HG03159 (cell line): ENCODE results near the gene RNF212.
A peak's percentile ranks its signal among the peaks of the same experiment; 100 is the strongest.
"Not testable (repeated sequence)": the region's sequence is repeated elsewhere in the genome, so short reads cannot be mapped to it uniquely, and the experiment has no call there.

Experiments
- ATAC-seq: cut with Tn5 transposase; IDR thresholded peaks from one replicate; pipeline ENCODE4 v1.9.1; 2021; ENCODE audit warnings: mild to moderate bottlenecking, moderate library complexity; ENCODE audit not compliant: unreplicated experiment

RNF212 gene

DNA sequence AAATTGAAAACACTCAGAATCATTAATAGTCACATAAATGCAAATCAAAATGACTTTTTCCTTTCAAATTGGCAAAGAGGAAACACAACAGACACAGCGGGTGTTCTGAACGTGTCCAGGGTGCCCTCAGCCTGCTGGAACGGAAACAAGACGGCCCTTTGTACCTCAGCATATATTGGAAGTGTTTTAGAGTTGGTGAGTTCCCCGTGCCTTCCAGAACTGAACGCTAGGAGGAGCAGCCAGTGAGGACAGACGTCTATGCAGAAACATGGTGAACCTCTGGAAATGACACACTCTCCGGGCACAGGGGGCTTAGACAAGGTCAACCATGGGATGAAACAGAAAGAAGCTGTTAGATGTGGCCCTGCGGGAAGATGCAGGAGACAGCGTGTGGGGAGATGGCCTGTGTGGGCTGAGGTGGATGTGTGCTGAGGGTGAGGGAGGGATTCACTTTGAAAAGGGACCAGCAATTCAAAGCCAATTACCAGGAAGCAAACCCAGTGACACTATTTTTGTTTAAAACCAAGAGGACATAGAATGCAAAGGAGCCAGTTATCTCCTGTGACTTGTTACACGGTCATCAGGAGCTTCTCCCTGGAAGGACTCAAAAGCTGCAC, 40.4 kb downstream of the RNF212 start:
- ATAC-seq: no peak

- no peak for ATAC-seq
These were observed 44.0 kb downstream of the RNF212 start for GRCh38 chr4:1069394-1069793.

DNA sequence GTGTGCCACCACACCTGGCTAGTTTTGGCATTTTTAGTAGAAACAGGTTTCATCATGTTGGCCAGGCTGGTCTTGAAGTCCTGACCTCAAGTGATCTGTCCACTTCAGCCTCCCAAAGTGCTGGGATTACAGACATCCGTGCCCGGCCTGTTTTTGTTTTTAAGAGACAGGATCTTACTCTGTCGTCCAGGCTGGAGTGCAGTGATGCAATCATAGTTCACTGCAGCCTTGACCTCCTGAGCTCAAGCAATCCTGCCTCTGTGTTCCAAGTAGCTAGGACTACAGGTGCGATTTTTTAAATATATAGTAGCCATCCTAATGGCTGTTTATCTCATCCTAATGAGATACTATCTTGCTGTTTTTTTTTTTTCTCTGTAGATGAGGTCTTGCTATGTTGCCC, 47.6 kb downstream of the RNF212 start:
- ATAC-seq: no peak

DNA sequence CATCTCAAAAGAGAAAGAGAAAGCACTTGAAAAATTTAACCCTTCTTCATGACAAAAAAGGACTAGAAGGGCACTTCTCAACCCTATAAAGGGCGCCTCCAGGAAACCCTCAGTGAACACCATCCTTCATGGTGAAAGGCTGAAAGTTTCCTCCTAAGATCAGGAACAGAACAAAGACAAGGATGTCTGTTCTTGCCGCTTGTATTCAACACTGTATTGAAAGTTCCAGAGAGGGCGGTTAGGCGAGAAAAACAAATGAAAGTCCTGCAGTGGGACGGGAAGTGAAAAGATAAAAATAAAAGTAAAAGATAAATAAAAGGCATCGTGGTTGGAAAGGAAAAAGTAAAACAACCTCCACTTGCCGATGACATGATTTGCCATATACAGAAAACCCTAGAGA, 50.9 kb downstream of the RNF212 start:
- no peak for ATAC-seq

DNA sequence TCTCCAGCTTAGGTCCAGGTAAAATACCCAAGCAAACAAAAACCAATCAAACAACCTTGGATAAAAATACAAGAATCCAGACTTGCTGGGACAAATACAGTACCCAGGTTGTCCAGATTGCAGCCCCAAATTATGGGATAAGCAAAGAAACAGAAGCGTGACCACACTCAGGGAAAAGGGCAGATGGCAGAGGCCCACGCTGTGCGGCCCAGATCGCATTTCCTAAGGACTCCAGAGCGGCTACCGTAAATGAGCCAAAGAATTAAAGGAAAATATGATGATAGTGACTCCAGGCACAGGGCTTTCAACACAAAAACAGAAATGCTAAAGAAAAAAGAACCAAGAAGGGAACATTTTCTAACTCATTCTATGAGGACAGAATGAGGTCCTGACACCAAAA, 51.6 kb downstream of the RNF212 start:
- ATAC-seq: no peak

DNA sequence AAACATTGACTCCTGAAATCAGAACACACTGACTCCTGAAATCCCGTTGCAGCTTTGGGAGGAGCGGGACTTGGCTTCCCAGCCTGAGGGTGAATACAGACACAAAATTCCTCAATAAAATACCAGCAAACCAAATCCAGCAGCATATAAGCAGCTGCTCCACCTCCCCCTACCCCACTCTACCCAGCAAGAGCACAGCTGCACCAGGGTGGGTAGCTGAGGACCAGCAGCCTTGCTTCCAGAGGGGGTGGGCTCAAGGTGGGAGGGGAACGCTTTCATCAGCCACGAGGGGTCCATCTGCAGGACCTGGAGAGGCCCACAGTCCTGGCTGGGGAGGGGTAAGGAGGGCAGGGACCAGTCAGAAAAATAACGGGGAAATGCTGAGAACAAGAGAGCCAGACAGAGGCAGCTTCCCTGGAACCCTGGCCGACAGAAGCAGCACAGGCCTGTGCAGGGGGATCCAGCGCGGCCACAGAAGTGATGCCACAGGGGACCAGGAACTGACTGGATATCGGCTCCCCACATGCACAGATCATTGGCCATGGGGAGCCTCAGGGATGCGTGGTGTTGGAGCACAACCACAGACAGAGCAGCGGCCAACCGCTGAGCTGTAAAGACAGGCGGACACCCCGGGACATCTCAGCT, 52.2 kb downstream of the RNF212 start:
- ATAC-seq: no peak

DNA sequence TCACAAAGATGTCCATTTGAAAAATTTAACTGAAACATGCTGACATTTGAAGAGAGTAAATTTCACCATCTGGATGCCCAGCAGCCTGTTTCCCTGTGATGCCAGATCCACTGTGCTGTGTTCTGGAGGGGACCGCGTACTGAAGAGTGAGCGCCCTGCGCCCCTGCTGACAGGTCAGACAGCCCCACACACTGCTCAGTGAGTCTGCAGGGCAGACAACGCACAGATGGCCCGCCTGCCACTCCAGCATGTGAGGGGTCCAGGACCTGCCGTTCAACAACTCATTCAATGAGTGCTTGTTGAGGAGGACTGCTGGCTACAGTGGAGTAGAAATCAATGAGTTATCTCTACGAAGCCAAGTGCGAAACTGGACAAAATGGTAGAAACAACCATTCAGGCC, 52.7 kb downstream of the RNF212 start:
- no peak for ATAC-seq

DNA sequence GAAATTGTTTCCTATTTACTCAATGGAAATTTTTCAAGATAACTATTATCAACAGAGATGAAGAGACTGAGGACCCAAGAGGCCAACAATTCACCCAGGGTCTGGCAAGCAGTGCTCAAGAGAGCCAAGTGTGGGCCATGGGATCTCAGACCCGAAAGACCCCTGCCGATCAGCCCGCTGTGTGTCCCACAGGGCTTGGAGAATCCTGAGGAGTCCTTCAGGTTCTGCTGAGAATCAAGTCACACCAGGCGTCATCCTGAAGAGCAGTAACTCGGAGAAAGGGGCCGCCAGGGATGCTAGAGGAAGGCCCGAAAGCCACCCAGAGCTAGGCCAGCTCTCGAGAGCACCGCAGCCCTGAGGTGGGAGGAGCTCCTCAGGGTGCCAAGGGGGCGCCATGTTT, 53.2 kb downstream of the RNF212 start:
- no peak for ATAC-seq

DNA sequence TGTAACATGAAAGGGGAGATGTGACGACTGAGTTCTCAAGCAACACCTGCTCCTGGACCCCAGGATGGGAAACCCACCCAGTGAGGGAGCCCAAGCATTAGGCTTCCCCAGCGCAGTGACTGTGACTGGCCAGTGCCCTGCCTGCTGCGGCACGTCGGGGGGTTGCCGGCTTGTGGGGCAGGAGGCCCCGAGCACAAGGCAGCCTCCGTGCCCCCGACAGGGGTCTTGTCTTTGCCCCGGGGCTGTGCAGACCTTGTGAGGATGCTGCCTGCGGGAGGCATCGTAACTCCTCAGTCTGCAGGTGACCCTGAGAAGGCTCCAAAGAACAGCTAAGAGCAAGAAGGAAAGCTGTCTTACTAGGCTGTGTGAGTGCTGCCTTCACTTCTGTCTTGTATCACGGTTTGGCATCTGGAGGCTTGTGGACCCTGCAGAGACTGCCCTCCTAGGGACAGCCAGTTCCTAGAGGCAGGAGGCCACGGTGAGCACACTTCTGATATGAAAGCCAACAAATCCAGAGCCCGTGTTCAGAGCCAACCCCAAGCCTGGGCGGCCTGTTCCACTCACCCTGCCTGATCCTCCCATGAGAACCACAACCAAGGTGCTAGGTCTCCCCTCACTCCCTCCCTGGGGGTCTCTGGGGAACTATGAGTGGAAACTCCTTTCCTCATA, 54.2 kb downstream of the RNF212 start:
- no peak for ATAC-seq

DNA sequence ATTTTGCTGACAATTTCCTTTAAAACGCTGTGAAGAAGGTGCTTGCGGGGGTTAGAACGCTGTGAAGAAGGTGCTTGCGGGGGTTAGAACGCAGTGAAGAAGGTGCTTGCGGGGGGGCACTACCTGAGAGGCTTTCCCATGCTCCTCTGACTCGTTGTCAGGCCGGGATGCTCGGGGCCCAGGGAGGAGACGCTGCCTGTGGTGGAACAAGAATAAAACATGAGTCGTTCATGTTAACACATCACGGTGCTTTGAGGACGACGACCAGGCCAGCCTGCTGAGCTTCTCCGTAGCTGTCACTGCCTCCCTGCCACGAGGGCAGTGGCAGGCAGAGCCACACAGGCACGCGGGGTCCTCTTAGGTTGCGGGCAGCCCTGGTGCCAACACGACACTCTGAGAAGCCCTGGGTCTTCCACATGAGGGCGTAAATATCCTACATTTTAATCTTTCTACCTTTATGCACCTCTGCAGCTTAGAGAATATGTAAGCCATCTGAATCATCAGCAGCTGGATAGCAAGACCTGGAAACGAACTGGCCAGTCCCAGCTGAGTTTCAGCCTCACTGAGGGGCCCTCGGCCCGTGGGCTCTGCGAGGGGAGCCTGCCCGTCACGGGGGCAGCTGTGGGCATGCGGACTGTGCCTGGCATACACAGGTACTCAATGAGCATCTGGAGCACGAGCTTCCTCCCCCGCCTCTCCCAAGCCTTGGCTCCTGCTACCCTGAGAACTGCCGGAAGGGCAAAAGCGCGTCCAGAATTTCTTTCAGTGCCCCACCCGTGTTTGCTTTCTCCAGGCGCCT, 55.0 kb downstream of the RNF212 start:
- no peak for ATAC-seq

GRCh38 chr4:1057403-1057745, 56.0 kb downstream of the RNF212 start:
- ATAC-seq: no peak

DNA sequence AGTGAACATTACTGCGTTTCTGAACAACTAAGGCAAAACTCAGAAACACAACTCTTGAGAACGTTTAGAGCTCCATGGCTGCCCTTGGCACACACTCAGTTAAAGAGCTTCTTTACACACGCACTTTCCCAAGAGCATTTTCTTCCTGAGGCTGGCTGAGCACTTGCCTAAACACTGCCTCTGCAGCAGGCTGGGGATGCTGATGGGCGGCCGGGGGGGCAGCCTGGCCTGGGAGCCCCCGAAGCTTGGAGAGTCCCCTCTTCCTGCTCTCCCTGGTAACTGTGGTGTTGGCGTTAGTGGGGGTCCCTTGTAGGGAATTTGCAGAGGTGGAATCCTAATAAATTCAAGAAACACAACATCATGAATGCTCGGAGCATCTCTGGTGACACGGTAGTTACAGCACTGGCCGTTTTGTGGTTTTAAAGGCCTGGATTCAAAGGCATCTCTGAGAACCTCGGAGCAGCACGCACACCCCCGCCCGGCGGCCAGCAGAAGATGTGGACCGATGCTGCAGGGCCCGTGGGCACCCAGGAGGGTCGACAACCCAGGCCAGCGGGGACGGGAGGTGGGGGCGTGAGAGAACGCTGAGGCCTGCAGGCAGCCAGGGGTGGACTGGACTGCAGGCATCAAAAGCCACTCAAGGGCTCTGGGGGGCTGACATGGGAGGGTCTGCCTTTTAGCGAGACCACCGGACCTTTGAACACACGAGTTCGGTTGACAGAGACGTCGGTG, 56.5 kb downstream of the RNF212 start:
- no peak for ATAC-seq

GRCh38 chr4:1055721-1056590, 57.4 kb downstream of the RNF212 start:
- ATAC-seq: peak; percentile 75

DNA sequence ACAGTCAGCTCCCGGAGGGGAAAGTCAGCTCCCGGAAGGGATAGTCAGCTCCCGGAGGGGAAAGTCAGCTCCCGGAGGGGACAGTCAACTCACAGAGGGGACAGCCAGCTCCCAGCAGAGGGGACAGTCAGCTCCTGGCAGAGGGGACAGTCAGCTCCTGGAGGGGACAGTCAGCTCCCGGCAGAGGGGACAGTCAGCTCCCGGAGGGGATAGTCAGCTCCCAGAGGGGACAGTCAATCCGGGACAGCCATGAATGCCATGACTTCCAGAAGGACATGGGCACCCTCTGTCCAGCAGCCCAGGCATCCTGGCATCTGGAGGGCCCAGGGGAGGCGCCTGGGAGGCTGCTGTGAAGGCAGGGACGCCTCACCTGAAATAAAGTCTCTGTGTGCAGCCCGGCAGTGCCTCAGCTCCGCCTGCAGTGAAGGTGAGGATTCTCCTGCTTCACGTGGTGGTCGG, 58.1 kb downstream of the RNF212 start:
- ATAC-seq: not testable (repeated sequence)

- ATAC-seq: not testable (repeated sequence)
These were observed 58.6 kb downstream of the RNF212 start for GRCh38 chr4:1054696-1055242.

- not testable (repeated sequence) for ATAC-seq
These were observed 59.5 kb downstream of the RNF212 start for GRCh38 chr4:1053891-1054290.

DNA sequence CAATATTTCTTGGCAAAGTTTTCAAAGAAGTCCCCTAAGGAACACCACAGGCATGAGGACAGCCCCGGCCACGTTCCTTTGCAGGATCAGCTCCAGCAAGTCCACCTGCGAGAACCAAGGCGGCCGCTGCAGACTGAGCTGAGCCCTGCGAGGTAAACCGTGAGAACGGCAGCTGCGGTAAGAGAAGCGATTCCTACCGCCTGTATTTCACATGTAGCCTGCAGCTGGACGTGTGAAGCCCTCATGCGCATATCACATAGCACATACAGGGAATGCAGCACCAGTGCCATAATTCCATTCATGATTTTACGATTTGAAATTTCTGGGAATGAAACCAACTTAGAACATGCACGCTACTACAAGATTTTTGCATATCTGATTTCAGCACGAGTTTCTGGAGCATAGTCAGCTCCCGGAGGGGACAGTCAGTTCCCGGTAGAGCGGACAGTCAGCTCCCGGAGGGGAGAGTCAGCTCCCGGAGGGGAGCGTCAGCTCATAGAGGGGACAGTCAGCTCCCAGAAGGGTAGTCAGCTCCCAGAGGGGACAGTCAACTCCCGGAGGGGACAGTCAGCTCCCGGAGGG, 60.2 kb downstream of the RNF212 start:
- ATAC-seq: no peak

DNA sequence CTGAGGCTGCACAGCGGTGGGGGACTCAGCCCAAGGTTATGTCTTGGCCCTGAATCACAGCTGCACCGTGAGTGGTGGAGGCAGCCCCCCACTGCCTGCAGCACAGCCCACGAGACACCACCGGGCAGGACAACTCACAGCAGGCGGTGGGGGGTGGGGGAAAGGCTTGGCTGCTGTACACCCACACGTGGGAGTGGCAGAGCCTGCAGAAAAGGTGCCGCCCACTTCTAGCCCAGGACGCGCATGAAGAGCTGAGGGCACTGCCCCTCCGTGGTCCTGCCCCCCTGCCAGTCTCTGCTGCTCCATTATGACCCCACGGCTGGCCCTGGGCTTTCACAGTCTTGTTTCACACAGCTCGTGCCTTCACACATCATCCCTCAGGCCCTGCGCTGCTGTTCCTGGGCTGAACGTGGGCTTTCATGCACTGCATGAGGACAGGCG, 61.1 kb downstream of the RNF212 start:
- no peak for ATAC-seq

DNA sequence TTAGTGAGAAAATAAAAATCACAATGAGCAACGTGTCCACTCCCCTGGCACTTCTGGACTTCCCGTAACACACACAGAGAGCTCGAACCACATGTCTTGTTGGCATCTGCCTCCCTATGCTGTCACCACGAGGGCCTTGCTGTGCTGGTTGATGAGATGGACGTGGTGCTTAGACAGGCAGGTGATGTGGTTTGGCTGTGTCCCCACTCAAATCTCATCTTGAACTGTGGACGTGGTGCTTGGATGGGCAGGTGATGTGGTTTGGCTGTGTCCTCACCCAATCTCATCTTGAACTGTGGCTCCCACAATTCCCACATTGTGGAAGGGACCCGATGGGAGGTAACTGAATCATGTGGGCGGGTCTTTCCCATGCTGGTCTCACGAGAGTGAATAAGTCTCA, 61.9 kb downstream of the RNF212 start:
- no peak for ATAC-seq
